HG02970 (cell line): ENCODE data around the gene GPRC5C.

Source experiments
- ATAC-seq: cut with Tn5 transposase; IDR thresholded peaks from one replicate; pipeline ENCODE4 v1.9.1; 2021; ENCODE audit warnings: mild to moderate bottlenecking, moderate library complexity, moderate number of reproducible peaks; ENCODE audit not compliant: unreplicated experiment, low FRiP score

The GPRC5C gene

DNA sequence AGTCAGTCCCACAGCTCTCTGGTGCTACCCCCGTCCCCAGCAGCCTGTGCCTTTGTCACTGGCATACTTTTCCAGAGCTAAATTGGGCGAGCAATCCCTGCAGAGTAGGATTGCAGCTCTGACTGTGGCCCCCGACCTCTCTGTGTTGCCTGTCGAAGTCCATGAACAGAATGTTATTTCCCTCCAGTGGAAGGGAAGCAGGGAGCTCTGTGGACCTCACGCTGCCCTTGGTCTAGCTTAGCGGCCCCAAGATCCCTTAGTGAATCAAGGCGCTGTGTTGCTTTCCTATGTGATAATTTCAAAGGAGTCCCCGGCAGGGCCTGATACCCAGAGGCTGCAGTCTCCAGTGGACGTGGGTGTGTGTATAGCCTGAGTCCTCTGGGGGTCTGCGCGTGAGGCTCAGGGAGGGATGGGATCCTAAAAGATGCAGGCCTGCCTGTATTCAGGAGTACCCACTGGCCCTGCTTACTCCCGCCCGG lies 19.1 kb downstream of the GPRC5C start:
- no peak for ATAC-seq

DNA sequence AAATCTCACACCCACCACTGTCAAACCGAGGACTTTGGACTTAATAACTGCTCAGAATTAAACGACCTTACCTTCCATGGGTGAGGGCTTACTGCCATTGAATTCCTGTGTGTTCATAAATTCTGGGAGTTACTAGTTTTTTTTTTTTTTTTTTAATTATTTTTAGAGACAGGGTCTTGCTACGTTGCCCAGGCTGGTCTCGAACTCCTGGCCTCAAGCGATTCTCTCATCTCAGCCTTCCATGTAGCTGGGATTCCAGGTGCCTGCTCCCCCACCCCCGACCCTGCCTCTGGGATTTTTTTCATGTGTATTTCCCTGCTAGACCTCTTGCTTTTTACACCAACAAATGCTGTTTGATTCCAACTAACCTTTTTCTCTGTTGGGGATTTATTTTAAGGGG lies 19.7 kb downstream of the GPRC5C start:
- no peak for ATAC-seq

- no peak for ATAC-seq
Measured at GRCh38 chr17:74452033-74452840, 20.3 kb downstream of the GPRC5C start.

DNA sequence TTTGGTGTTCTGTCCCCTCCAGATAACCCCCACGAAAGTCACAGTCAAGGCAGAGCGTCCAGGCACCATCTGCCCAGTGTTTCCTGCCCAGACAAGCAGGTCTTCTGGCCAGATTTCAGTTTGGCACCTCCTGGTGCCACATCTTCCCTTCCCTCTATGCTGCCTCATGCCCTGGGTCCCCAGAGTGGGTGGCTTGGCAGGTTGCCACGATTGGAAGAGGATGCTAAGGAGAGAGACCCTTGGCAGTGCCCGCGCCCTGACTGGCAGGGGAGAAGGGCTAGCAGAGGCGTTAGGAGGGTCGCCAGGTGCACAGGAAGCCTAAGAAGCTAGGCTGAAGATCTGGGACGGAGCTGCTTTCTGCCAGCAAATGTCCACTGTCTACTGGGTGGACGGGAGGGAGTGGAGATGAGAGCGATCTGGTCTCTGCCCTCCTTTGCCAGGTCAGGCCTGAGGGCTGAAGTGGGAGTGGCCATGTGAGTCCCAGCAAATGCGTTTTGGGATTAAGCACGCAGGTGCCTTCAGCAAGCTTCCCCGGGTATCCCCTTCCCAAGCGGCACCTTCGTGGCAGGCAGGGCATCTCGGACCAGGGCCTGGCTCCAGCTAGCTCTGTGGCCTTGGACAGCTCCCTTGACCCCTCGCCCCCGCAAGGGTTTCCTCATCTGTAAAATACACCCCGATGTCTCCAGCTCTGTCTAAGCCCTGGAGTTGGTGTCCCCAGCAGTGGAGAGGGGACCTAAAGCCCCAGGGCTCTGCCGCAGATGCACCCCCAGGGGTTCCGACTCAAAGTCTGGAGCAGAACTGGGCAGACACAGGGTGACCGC lies 21.2 kb downstream of the GPRC5C start:
- ATAC-seq, result no peak

- ATAC-seq, result no peak
Measured at GRCh38 chr17:74453665-74454196, 21.8 kb downstream of the GPRC5C start.

DNA sequence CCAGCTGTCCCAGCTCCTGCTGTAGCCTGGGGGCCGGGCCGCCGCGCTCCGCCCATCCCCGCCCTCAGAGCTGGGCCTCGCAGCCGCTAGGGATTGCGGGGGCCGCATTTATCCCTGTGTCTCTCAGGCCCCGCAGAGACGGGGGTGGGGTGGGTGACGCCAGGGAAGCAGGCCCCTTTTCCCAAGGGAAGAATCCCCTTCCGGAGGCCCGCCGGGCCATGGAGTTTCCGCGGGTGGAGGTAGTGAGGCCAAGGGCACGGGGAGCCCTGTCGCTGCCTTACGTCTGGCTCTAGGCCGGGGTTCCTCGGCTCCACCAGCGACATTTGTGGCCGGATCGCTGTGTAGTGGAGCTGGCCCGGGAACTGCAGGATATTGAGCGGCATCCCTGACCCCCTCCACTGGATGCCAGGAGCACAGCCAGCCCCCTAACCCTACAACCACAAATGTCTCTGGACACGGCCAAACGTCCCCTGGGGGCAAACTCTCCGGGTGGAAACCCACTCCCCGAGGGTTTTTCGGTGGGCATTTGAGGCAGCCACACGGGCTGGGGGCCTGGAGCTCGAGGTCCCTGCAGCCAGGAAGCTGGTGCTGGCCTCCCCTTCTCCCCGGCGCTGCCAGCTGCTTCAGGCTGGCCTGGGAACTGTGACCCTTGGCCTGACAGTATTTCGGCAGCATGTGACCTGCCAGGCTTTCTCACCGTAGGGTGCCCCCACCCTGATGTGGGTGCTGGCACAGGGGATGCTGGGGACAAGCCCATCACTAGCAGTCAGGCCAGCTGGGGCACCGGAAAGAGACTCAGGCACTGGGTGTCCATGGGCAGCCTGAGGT lies 22.5 kb downstream of the GPRC5C start:
- peak; percentile 63 for ATAC-seq

DNA sequence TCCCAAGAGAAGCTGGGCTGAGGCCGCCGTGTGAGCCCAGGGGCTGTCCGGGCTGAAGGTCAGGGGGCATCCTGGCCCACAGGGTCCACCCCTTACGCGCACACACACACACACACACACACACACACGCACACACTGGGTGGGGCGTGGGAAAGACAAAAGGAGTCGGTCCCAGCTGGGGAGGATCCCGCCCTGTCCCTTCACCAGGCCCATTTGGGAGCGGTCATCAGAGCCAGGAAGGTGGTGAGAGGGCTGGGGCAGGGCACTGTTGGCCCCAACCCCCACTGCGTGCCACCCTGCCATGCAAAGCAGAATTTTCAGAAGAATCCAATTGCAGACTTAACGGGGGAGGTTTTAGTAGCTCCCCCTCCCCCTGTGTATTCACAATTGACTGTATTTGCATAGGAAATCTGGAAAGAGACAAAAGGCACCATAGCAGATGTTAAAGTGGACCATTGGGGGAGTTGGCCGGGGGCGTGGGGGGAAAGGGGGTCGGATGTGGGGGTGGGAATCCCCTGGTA lies 23.2 kb downstream of the GPRC5C start:
- no peak for ATAC-seq

GRCh38 chr17:74455821-74456220 lies 23.9 kb downstream of the GPRC5C start:
- no peak for ATAC-seq

GRCh38 chr17:74457146-74457819 lies 25.4 kb downstream of the GPRC5C start:
- no peak for ATAC-seq

DNA sequence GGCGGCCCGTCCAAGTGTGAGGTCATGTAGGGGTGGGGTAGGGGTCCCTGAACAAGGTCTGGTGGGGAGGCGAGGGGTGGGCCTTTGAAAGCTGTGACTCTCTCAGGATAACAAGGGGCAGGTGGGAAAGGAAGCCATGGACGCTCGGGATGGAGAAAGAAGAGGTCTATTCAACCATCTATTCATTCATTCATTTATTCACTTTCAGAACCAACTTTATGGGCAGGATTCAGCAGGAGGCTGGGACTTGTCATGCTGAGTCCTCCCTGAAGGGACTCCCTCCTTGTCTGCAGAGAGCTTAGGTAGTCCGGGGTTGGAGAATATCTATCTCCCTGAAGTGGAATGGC lies 25.9 kb downstream of the GPRC5C start:
- no peak for ATAC-seq

DNA sequence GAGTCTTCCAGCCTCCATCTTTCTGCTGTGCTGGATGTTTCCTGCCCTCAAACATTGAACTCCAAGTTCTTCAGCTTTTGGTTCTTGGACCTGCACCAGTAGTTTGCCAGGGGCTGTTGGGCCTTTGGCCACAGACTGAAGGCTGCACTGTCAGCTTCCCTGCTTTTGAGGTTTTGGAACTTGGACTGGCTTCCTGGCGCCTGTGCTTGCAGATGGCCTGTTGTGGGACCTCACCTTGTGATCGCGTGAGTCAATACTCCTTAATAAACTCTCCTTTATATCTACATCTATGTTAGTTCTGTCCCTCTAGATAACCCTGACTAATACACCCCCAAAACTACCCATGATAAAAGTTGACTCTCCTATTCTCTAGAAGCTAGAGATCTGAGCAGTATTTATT lies 26.9 kb downstream of the GPRC5C start:
- no peak for ATAC-seq

GRCh38 chr17:74459622-74460021 lies 27.7 kb downstream of the GPRC5C start:
- ATAC-seq, result no peak

DNA sequence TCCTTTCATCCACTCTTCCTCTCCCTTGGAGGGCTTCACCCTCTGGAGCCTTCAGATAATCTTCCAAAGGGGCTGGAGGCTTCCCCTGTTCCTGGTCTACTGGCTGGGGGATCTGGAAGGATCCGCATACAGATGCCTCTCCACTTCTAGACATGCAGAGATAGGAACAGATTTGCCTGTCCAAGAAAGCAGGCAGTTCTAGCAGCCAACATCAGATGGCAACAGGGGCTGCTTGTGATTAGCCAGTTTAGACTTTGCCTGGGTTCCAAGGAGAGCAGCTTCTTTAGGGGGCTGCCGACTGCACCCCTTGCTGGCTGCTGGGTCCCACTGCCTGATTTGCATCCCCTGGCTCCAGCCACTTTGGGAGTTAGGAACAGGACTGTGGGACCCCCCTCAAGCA lies 28.4 kb downstream of the GPRC5C start:
- ATAC-seq, result no peak

- ATAC-seq, result no peak
Measured at GRCh38 chr17:74460996-74461395, 29.1 kb downstream of the GPRC5C start.

- ATAC-seq, result no peak
Measured at GRCh38 chr17:74461611-74462010, 29.7 kb downstream of the GPRC5C start.

- ATAC-seq, result no peak
Measured at GRCh38 chr17:74464730-74465377, 33.0 kb downstream of the GPRC5C start.

DNA sequence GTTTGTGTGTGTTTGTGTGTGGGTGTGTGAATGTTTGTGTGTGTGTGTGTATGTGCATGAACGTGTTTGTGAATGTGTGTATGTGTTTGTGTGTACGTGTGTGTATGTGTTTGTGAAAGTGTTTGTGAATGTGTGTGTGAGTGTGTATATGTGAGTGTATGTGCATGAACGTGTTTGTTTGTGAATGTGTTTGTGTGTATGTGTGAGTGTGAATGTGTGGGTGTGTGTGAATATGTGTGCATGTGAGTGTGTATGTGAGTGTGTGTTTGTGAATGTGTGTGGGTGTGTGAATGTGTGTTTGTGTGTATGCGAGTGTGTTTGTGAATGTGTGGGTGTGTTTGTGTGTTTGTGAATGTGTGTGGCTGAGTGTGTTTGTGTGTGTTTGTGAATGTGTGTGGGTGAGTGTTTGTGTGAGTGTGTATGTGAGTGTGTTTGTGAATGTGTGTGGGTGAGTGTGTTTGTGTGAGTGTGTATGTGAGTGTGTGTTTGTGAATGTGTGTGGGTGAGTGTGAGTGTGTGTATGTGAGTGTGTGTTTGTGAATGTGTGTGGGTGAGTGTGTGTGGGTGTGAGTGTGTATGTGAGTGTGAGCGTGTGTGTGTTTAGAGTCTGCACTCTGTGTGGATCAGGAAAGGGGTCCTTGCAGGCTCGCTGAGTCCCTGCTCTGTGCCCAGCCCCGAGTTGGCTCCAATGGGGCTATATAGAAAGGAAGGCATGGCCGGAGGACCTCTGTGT lies 33.7 kb downstream of the GPRC5C start:
- ATAC-seq, result no peak

- no peak for ATAC-seq
Measured at GRCh38 chr17:74466111-74466827, 34.4 kb downstream of the GPRC5C start, which contains the start of gene CD300A. TSS of gene CD300A (plus strand) at chr17:74466634. CDS start at chr17:74466704, 70 bp downstream.
